GOT3 (cell line): Measurements from ENCODE around the gene RASL11A.
"Not testable (repeated sequence)": the region's sequence is repeated elsewhere in the genome, so short reads cannot be mapped to it uniquely, and the experiment has no call there.

Source experiments
- DNase-seq: peaks from one replicate; lab custom pipeline; 2025; ENCODE audit warnings: mixed read lengths; lab: John Stamatoyannopoulos, UW

The RASL11A gene

DNA sequence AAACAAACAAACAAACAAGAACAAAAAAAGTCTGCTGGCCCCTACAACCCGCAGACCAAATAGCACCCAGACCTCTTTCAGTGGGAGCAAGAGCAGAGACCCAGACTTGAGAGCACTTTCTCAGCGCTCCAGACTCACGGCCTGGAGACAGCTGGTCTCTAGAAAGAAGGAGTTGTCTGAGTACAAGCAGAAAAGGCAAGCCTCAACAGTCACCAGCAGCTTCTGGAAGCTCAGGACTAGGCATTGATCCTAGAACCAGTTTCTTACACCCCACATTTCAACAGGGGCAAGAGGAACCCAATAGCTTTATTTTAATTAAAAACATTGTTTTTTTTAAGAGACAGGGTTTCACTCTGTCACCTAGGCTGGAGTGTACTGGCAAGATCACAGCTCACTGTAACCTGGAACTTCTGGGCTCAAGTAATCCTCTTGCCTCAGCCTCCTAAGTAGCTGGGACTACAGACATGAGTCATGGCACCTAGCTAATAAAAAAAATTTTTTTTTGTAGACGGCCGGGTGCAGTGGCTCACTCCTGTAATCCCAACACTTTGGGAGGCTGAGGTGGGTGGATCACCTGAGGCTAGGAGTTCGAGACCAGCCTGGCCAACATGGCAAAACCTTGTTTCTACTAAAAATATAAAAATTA is 30.4 kb downstream of the RASL11A start:
- DNase-seq: no peak

DNA sequence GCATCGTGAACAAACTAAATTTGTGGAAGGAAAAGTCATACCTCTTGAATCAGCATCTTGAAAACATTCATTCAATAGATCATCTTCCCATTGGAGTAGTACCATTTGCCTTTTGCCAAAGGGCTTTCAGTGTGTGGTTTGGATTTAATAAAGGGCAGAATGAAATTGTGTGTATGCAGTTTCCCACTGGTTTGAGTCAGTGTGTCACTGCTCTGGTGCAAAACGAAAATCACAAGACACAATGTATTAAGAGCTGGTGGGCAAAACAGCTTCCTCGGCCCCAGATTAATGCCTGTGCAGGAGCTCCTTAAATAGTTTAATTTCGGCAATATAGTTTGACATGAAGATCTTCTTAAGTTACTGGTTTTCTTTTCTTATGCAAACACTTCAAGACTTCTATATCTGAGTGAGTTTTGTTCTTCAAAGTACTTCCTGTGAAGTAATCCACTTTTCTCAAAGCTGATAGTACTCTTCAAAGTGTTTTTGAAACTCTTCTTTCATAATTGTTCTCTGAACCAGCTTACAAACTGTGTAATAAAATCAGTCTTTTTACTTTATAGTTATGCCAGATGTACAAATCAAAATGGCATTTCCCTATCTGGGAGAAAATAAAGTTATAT is 32.1 kb downstream of the RASL11A start:
- no peak for DNase-seq

DNA sequence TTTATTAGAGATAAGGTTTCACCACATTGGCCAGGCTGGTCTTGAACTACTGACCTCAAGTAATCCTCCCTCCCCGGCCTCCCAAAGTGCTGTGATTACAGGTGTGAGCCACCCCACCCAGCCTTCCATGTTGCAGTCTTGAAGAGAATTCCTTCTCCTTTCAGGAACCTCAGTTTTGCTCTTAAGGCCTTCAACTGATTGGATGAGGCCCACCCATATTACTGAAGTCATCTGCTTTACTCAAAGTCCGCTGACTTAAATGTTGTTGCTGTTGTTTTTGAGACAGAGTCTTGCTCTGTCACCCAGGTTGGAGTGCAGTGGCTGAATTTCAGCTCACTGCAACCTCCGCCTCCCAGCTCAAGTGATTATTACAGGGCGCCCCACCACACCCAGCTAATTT is 33.5 kb downstream of the RASL11A start:
- DNase-seq: no peak

- no peak for DNase-seq
Measured at GRCh38 chr13:27304611-27305010, 34.0 kb downstream of the RASL11A start.

DNA sequence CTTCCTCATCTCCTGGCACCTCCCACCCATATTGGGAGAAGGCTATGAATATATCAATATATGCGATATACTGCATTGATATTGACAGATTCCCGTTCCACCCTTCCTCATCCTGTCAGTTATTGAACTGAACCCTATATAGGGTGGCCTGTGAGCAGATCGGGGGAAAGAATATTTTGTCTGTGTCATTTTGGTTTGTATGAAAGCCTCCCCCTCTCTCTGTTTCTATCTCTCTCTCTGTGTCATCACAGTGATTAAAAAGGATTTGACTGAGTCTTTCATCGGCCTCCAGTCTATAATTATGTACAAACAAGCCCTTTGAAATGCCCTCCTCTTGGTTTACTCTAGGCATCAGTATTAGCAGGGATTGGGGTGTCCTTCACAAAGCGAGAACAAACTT is 35.7 kb downstream of the RASL11A start:
- no peak for DNase-seq

GRCh38 chr13:27308941-27309340 is 38.3 kb downstream of the RASL11A start:
- no peak for DNase-seq

DNA sequence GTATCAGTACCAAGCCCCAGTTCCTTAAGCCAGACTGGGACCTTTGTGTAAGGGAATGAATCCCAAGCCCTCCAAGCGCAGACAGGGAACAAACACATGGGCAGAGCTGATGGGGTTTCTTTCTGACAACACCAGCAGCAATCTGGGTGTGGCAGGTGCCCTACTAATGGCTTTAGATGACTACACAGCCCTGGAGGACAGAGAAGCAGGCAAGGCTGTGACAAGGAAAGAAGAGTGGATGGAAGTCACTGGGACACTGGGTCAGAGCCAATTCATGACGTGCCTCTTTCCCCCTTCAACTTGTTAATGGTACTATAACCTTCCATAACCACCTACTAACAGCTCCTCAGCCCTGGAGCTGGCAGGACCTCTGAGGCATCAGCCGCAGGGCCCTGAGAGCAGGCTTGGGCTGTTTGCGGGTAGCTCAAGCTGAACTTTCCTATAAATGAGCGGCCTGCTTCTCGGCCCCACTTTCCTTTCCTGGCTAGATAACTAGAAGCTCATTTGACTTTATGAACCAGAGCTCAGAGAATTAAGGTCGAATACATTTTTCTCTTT is 38.9 kb downstream of the RASL11A start:
- DNase-seq: no peak

- no peak for DNase-seq
Measured at GRCh38 chr13:27309967-27310598, 39.5 kb downstream of the RASL11A start.

- DNase-seq: no peak
Measured at GRCh38 chr13:27310946-27311345, 40.3 kb downstream of the RASL11A start.

- DNase-seq: no peak
Measured at GRCh38 chr13:27311518-27312210, 41.0 kb downstream of the RASL11A start.

DNA sequence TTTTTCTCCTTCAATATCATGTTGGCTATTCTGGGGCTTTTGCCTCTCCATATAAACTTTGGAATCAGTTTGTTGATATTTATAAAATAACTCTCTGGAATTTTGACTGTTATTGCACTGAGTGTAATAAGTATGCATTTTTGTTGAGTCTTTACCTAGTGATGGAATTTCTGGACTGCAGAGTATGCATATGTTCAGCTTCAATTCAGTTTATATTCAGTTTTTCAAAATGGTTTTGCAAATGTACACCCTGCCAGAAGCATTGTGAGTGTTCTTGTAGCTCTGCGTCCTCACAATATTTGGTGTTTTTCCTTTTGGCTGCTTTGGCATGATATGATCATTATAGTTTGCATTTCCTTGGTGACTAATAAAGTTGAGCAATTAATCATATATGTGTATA is 43.1 kb downstream of the RASL11A start:
- DNase-seq: no peak

DNA sequence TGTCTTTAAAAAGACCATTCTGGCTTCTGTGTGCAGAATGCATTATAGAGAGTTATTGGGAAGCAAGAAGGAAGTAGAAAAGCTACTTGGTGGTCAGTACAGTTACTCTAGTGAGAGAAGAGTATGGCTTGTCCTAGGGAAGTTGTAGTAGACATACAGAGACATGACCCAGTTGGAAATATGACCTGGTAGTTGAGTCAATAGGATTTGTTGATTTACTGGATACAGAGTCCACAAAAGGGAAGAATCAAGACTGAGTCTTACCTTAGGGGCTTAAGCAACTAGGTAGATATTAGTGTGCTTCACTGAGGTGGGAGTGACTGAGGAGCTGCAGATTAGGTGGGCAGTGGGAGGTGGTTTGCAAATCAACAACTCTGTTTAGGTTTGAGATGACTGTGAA is 48.8 kb downstream of the RASL11A start:
- no peak for DNase-seq

DNA sequence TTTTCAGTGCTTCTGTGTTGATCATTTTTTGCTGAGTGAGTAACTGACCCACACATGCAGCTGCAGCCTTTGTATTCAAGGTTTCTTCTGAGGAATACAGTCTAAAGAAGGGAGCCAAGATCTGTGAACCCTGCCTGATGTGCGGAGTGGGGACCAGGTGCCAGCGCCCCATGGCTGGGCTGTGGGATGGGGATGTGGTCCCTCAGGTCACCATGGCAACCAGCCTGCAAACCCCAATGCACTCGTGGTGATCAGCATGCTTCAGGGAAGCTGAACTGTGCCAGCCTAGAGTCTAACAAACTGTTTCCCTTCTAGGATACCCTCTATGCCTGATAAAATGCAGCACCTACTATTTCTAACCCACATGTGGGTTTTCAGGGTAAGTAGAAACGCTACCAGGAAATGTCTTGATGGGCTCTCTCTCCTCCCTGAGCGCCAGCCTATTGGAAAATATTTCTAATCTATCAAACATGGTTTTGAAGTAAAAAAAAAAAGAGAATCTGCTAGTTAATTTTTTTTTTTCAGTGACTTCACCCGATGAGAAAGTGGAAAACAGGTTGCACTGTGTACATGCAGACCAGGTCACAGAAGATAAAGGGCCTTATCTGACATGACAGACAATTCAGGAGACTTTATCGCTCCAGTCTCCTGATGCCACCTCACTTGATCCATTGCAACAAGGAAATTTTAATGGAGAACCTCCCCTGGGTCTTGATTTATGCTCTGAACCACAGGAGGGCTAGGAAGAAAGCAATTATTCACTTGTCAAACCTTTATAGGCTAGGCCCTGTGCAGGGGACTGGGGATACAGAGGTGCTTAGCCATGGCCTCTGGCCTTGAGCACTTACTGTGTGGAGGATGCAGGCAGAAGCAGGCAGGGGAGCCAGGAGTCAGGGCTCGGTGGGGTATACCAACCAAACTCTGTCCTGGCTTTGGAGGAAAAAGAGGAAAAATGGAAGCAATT is 51.1 kb downstream of the RASL11A start:
- no peak for DNase-seq

DNA sequence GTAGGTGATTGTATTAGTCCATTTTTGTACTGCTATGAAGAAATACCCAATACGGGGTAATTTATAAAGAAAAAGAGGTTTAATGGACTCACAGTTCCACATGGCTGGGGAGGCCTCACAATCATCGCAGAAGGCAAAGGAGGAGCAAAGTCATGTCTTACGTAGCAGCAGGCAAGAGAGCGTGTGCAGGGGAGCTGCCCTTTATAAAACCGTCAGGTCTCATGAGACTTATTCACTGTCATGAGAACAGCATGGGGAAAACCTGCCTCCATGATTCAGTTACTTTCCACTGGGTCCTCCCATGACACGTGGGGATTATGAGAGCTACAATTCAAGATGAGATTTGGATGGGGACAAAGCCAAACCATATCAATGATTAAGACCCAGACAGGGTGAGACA is 51.8 kb downstream of the RASL11A start:
- DNase-seq: not testable (repeated sequence)
